Stimulated activated naive CD8-positive, alpha-beta T cell treated with anti-CD3 and anti-CD28 coated beads, Interleukin-15, Interleukin-2, amounts not matched to agents 100 U/mL and 50 U/mL, for 24 hours (primary cell): Measurements from ENCODE around the gene ICOS.

Experiments
- ATAC-seq: fragments of 150-1000 bp; cut with Tn5 transposase; one replicate; pipeline ENCODE4 v1.10.0; 2021
- DNase-seq: peaks from one replicate; pipeline ENCODE4 v3.0.0; 2021

The ICOS gene

GRCh38 chr2:204010628-204011560, 74.3 kb downstream of the ICOS start:
- ATAC-seq (peak; percentile 61), DNase-seq (no peak)
